NT2/D1 (cell line): ENCODE measurements around the gene ZACN.

Experiments
- YY1 ChIP-seq: IDR thresholded peaks from 2 replicates; pipeline ENCODE4 v1.6.1; 2011; ENCODE audit not compliant: insufficient read length, insufficient read depth
- ZNF274 ChIP-seq: IDR thresholded peaks from 2 replicates; pipeline ENCODE4 v1.6.1; 2011; ENCODE audit warnings: mild to moderate bottlenecking, low read depth, low read length

DNA sequence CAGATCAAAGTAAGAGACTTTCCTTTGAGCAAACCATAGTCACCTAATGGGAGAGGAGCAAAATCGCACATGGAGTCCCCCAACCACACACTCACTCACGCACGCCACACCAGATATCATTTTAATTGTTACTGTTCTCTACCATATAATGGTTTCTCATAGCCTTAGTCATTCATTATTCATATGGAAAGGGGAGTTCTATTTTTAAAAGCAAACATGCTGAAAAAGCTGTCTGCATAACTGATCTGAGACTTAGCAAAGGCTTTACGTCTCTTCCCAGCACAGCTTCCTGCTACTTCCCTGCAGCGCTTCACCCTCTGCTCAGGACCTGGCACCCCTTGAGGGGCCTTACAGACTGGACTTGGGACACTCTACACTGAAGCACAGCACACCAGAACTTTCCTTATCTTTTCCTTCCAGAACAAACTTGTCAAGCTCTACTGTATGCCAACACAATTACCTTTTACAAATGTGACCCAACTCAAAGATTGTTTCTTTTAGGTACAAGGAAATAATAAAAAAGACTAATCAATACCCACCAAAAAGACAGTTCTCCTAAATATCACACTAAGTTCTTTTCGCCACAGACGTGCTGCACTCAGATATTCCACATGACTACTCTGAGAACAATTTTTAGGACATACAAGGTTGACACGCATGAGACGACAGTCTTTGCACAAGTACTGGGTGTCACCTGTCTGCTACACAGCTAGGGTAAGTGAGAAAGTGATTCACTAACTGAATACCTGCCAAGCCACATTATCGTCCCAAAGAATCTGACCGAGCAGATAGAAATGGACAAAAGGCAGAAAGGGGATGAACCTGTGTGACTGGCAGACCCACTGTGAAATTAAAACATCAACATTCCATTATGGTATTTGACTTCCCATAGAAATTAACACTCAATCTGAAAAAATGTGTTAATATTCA, 28.2 kb upstream of the ZACN start:
- TF ChIP-seq YY1 (no peak), ZNF274 (no peak)
